Stimulated activated CD4-positive, alpha-beta T cell treated with anti-CD3 and anti-CD28 coated beads, Interleukin-1b, Interleukin-23, amount 100 ng/mL, for 1 hour (primary cell): Measurements from ENCODE around the gene VIT.
"Not testable (repeated sequence)": the region's sequence is repeated elsewhere in the genome, so short reads cannot be mapped to it uniquely, and the experiment has no call there.

Source experiments
- DNase-seq, 2 donors: peaks; one replicate each; pipeline ENCODE4 v3.0.0-alpha.2; 2020; ENCODE audit warnings: low read depth in 2 of 2

VIT gene

DNA sequence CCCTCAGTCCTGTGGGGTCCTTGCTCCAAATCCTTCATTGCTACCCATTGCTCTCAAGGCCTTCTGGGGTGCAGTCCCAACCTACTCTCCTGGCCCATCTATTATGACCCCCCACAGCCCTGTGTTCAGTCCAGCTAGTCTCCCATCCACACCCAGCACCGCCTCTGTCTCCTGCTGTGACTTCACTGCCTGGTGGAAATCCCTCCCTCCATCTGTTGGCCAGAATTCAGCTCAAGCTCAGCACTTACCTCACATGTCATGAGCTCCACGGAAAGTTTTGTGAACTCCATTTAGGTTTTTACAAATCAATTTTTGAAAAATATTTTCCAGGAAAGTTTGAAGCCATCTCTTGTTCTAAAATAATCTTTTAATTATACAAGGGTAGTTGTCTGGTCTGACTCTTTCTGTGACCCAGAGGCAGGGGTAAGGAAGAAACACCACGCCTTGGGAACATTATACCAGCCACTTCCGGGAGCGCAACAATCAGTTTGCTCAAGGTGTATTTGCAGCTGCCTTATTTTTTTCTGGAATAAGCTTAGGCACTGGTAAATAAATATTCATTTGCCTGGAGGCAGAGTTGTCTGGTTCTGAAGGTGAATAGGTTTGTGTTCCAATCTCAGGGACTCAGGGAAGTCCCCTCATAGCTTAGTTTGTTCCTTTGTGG lies 110.8 kb downstream of the VIT start:
- DNase-seq: no peak

DNA sequence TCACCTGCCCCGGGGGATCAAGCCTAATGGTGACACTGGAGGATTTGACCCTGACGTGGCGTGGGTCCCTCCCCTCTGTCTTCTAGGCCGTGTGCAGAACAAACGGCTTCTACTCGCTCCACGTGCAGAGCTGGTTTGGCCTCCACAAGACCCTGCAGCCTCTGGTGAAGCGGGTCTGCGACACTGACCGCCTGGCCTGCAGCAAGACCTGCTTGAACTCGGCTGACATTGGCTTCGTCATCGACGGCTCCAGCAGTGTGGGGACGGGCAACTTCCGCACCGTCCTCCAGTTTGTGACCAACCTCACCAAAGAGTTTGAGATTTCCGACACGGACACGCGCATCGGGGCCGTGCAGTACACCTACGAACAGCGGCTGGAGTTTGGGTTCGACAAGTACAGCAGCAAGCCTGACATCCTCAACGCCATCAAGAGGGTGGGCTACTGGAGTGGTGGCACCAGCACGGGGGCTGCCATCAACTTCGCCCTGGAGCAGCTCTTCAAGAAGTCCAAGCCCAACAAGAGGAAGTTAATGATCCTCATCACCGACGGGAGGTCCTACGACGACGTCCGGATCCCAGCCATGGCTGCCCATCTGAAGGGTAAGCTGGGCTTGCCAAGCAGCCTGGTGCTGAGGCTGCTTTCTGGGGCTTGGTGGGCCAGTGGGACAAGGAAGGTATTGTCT lies 112.0 kb downstream of the VIT start:
- DNase-seq: no peak

DNA sequence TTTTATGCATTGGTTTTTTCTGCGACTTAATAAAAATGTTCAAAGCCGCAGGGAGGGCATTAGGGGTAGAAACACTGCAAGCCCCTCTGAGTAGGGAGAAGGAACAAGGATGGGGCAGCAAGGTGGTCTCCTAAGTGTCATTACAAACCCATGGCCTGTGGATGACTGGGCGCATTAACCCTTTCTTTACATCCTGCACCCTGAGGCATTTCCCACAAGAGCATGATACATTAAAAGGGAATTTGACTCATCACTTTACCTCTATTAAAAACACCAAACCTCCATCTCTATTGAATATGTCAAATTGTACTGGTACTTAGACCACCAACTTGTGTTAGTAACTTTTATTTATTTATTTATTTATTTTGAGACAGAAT lies 112.5 kb downstream of the VIT start:
- DNase-seq: no peak

DNA sequence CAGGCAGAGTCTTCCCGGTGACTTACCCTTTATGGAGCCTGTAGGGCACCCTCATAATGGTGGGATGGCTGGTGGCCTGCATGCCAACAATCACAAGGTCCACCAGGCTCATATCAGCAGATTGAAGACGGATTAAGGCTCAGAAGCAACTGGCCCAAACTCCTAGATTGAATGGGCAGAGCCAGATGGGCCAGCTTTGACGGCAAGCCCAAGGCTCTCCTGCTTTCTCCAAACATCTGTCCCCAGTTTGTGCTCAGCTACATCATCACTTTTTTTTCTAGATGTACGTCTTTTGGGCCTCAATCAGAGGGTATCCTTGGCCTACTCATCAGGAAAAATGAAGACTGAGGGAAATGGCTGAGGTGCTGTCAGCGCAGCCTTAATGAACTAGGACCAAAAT lies 114.6 kb downstream of the VIT start:
- no peak for DNase-seq

DNA sequence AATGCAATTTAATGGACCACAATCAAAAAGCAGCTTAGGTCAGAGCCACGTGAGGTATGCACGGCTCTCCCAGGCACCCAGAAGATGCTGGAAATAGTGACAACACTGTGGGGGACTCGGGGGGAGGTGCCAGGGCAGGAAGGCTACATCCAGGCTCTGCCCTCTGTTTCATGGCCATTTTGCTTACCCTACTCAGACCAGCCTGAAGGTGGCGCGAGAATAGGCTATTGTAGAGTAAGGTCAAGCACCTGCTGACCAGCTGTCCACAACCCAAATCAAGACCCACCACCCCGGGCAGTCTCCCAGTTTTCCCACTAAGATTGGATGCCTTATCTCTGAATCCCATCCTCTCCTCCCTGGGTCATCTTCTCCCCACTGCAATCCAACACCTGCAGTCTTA lies 115.7 kb downstream of the VIT start:
- no peak for DNase-seq

DNA sequence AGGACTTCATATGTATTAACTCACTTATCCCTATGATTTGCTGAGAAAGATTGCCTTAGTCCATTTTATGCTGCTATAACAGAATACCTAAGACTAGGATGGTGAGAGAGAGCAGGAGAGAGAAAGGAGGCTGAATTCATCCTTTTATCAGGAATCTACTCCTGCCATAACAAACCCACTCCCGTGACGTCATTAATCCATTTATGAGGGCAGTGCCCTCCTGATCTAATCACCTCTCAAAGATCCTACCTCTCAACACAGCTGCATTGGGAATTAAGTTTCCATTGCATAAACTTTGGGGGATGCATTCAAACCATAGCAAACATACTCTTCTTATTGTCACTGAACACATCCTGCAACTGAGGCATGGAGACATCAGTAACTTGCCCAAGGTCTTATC lies 122.0 kb downstream of the VIT start:
- no peak for DNase-seq

DNA sequence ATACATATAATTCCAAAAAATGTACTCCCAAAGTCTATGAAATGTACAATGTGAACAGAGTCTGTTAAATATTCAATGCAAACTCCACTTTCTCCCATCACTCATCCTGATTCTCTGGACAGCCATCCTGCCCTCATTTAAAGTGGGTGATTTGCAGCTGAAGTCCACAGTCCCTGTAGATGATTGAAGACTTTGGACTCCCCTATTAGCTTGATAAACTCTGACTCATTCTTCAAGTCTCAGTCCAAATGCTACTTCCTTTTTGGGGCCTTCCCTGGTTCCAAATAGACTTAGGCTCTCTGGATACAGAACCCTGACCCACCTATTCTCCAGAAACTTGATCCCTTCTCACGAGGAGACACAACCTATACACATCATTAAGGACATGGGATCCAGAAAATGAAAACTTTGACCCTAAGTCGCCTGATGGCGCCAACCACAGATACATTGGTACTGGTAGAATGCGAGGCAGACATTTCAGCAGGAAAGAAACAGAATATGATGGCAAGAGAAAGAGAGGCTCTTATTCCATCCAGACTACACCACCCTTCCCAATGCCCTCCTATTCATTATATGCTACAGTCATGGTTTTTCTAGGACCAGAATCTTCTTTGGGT lies 122.7 kb downstream of the VIT start:
- DNase-seq: no peak

DNA sequence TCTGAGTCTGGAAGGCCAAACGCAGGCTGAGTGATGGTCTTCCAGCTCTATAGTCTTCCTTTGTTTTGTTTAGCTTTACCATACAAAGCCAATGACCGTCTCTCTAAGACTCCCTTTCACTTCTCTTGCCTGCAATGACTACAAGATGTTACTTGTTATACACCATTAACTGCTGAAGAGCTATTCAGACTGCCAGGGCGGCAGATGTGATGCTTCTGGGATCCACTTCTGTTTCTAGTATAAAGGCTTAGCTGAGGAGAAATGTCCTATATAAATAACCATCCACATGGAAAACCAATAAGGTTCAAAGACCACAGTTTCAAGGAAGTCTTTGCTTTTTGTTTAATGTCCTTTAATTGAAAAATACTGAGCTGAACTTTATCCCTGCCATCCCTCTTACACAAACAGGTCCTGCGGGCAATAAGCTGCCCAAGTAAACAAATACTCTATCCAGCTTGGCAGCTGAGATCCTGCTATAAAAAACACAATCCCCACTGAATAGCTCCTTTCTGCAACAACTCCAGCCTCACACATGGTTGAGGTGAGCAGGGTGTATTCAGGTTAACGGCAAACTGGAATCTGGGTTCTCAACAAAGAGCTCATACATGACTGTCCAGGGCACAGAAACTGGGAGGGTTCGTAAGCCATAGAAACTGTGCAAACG lies 124.6 kb downstream of the VIT start:
- no peak for DNase-seq

DNA sequence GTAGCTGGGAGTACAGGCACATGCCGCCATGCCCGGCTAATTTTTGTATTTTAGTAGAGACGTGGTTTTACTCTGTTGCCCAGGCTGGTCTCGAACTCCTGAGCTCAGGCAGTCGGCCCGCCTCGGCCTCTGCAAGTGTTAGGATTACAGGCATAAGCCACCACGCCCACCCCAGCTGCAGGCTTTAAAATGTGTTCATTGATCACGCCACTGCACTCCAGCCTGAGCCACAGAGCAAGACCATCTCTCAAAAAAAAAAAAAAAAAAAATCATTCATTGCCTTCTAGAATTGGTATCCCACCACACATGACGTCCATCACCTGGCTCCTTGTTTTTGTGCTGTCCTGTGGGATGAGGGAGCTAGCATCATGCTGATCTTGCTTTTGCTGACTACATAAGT lies 127.4 kb downstream of the VIT start:
- no peak for DNase-seq

DNA sequence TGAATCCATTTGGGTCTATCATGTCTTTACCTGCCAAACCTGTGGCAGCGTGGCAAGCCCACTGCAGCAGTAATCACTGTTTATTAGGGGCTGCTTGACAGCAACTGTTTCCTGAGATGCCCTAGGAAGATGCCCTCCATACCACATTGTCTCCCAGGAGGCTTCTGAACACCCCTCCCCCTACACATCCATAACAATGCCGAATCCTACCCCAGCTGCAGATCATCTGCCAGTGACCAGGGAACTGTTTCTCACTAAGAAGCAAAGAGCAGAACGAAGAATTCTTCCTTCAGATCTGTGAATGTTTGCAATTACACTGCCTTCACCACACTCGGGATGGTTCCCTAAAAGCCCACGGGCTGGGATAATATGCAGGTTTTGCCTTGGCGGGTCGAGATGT lies 127.8 kb downstream of the VIT start:
- DNase-seq: no peak

DNA sequence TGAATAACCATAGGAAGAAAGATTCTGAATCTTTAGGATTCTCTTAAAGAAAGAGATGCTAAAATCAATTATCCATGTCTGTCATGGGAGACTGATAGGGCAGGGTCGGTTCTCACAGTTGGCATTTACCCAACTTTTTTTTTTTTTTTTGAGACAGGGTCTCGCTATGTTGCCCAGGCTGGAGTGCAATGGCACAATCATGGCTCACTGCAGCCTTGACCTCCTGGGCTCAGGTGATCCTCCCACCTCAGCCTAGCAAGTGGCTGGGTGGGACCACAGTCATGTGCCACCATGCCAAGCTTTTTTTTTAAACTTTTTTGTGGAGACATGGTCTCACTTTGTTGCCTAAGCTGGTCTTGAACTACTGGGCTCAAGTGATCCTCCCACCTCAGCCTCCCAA lies 128.2 kb downstream of the VIT start:
- DNase-seq: not testable (repeated sequence)

DNA sequence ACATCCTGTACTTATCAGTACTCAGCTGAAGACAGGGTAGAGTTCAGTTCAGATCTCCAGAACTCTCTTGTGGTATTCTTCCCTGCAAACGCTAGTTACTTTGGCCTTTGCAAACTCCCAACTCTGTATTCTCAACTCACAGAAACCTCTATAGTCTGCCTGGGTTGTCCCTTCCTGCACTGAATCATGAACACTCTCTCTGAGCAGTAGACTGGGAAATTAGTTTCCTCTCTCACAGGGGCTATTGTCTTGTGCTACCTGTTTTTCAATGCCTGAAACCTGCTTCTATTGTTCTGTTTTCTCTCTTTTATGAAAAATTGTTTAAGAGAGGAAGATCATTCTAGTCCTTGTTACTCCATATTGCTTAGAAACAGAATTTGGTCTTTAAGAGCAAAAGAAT lies 134.7 kb downstream of the VIT start:
- DNase-seq: no peak

DNA sequence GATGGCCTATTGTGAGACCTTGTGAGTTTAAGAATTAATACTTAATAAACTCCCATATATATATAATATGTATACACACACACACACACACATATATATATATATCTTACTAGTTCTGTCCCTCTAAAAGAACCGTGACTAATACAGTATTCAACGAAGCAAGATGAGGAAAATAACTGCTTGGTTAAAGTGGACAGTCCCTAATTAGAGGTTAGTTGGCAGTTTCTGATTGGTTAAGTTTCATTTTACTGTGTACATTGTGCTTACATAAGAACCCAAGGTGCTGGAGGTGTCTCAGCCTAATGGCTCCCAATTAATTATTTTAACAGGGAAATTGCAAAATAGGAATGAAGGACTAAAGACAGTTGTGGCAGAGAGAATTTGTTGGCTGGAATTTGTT lies 137.7 kb downstream of the VIT start:
- no peak for DNase-seq

DNA sequence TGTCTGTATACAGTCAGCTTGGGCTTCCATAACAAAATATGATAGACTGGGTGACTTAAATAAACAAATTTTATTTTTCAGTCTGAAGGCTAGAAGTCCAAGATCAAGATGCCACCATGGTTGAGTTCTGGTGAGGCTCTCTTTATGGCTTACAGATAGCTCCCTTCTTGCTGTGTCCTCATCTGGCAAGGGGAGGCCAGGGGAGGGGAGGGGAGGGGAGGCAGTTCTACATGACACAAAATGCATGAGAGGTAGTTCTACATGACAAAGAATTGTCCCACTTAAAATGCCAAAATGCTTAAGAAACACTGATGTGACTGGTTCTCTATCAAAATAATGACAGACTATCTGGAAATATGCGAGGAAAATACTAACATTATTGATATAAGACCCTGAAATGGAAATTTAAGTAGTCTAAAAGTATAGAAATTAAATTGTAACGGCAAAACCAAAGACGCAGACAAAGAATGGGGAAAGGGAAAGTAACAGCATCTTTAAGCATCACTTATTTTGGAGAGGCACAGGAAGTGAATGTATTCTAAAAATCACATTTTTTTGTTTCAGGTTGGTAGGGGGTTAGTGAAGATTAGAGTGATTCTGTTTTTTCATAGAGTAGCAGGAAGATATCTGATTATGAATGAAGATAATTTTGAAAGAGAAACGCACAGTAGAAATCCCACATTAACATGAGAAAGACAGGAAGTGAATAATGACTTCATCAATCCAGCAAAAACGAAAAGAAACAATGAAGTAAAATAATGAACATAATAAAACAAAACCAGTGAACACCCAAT lies 138.4 kb downstream of the VIT start:
- no peak for DNase-seq

DNA sequence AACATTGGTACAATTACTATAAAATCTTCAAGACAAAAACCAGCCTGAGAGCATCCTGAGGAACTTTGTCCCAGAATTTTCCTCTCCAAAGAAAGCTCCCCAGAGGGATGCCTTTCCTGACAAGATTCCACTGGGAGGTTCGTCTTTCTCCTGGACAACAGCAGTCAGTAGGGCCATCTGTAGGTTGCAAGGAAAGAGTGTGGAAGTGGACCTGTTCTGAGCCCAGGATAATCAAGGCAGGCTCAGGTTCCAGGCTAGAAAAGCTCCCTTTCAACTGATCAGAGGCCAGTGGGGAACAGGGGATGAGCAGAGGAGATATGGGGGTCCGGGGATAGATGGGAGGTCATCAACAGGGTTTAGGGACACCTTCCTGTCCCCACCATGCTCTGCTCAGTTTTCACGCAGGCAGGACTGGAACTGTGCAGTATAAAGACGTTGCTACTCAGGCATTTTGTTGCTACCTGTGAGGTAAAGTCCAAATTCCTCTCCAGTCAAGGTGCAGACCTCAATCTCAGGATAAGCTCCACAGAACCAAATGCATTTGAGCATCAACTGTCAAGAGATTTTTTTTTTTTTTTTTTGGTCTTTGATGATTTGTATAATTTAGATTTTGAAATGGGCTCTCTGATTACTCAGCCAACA lies 143.6 kb downstream of the VIT start:
- no peak for DNase-seq

DNA sequence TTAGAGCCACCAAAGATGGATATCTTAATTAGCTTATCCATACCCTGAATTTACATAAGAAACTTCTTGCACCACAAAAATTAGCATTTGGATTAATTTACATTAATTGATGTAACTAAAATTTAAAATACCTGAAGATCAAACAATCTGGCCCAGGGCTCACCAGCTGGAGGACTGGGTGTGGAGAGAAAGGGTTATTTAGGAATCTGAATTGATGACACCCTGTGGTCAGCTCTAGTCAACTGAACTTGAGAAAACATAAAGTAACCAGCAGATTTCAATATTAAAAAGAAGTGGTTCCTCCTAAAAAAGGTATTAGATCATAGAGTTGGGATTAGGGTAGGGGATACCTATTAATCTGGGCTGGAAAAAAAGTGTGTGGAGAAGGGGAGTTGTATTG lies 147.3 kb downstream of the VIT start:
- no peak for DNase-seq

DNA sequence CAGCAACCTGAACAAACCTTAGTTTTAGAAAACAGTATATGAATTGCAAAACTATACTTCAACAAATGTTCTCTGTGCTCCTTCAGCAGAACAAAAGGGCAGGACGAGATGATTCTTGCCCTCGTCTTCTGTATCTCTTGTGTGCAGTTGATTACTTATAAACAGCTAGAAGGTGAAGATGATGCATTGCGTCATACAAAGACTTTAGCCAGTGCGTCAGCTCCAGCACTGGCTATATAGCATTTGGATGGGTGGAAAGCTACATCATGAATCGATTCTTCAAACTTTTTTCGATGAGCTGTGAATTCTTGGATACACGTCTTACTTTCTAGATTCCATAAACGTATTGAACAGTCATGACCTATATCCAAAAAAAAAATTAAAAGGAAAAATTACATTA lies 152.8 kb downstream of the VIT start:
- DNase-seq: no peak

DNA sequence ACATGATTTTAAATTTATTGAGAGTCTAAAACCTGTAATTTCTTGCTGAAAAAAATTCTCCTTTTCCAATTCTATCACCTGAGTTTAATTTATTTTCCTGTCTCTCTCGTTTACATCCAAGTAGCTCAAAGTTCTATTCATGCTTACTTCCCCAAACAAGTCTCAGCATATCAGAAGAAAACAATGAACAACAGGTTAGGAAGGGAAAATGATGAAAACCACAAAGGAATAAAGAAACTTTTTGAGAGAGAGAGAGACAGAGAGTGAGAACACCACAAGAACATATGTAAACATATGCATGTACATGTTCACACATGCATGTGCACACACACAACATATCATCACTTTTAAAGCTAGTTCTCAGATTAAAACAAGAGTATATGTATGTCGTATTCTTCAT lies 157.7 kb downstream of the VIT start:
- no peak for DNase-seq

DNA sequence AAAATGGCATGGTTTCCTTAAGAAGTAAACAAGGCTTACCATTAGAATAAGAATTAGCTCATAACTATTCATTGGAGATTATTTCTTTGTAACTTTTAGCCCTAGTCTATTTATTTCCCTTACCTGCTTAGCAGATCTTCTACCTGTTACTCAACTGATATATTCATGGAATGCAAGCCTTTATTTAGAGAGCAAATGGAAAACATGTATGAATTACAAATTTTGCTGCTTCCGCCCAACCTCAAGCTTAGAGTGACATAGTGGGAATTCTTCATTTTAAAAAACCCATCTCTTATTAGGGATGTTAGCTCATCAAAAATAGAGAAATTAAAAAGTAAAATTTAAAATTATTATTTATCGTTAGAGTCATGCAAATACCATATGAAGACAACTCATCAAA lies 158.9 kb downstream of the VIT start:
- DNase-seq: no peak

DNA sequence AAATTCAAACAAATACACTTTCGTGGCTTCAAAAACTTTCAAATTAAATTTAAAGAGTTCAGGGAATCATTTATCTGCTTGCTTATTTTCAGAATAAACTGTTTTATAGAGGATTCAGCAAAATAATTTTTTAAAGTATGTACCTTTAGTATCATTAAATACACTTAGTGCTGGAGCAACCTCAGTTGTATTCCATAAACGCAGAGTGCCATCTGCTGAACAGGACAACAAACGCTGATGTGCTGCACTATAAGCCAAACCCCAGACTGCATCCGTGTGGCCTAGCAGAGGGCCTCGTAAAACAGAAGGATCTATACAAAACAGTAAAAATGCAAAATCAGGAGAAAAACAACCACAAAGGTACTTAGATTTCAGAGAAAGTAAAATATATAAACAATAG lies 161.2 kb downstream of the VIT start:
- DNase-seq: no peak

DNA sequence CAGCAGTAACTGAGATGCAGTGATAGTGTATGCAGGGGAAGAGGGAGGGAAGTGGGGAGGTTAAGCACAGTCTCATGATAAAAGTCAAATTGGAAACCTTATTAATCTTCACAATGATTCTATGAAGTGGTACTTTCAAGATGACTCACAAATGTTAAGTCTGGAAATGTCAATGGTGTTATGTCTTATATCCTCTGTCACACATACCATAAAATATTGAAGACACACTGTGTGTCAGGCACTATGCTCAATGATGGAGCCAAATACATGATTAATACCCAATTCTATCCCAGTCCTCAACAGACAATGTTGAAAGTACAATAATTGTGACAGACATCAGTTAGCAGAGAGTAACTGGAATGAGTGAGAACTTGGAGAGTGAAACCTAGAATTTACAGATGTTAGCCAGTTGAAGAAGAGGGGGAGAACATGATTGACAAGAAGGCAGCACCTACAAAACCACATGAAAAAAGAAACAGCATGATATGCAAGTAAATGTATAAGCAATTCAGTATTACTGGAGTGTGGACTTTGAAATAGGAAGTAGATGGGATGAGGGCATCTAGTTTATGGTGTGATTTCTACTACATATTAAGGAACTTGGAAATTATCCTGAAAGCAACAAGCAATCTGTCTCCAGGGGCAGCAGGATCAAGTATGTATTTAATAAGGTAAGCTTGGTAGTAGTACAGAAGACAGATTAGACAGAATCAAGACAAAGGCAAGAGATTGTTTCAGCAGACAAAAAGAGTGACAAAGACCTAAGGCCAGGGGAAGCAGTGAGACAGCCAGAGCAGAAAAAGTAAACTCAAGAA lies 162.3 kb downstream of the VIT start:
- DNase-seq: no peak
